H1 (cell line): ENCODE data around the gene IGFBP1. TPM values are rescaled to one million over a fixed set of nuclear protein-coding genes. Genes with fewer than 3 reads are reported as not detected.

ENCODE experiments used
- CTCF ChIA-PET: fragments of 300-600 bp; sonication (Branson Sonifier 250); formaldehyde crosslinking; loops from one replicate; lab custom pipeline; 2021; ENCODE audit not compliant: partially characterized antibody; lab: Charles Lee
- POLR2A ChIA-PET: fragments of 300-600 bp; sonication (Branson Sonifier 250); formaldehyde crosslinking; loops from one replicate; lab custom pipeline; 2021; ENCODE audit warnings: inconsistent platforms; ENCODE audit not compliant: partially characterized antibody; lab: Charles Lee
- DNase-seq, 2 experiments: peaks; one replicate each; pipeline versions ENCODE4 v3.0.0 to v3.0.0-alpha.2; 2010 to 2022; ENCODE audit warnings: low spot score in 2 of 2, low read depth in 1 of 2, mixed read lengths in 1 of 2
- FAIRE-seq: peaks from 2 replicates; lab custom pipeline; 2011; peaks lifted over from hg19 to GRCh38; lab: Jason Lieb, UNC
- H2AFZ ChIP-seq: 2 replicates; pipeline ENCODE4 v1.8.1; 2012; ENCODE audit warnings: low read length, inconsistent platforms
- H2AK5ac ChIP-seq: 2 replicates; pipeline ENCODE4 v1.6.1; 2013; ENCODE audit warnings: low read depth, low read length
- H2BK120ac ChIP-seq: replicated peaks from 2 replicates; pipeline ENCODE3; 2013; ENCODE audit warnings: low read depth, low read length, inconsistent platforms
- H2BK12ac ChIP-seq: 2 replicates; pipeline ENCODE4 v1.6.1; 2013; ENCODE audit warnings: low read depth, low read length
- H2BK15ac ChIP-seq: 2 replicates; pipeline ENCODE4 v1.6.1; 2013; ENCODE audit warnings: low read length
- H2BK20ac ChIP-seq: 2 replicates; pipeline ENCODE4 v1.6.1; 2013; ENCODE audit warnings: low read length
- H2BK5ac ChIP-seq: 2 replicates; pipeline ENCODE4 v1.6.1; 2013; ENCODE audit warnings: low read depth, low read length
- H3K14ac ChIP-seq: 2 replicates; pipeline ENCODE4 v1.6.1; 2013; ENCODE audit warnings: inconsistent platforms; ENCODE audit not compliant: insufficient read length
- H3K18ac ChIP-seq: 2 replicates; pipeline ENCODE4 v1.6.1; 2013; ENCODE audit warnings: low read length; ENCODE audit errors: extremely low read depth
- H3K23ac ChIP-seq: 2 replicates; pipeline ENCODE4 v1.6.1; 2013; ENCODE audit warnings: inconsistent platforms; ENCODE audit not compliant: insufficient read length
- H3K23me2 ChIP-seq: 2 replicates; pipeline ENCODE4 v1.6.1; 2013; ENCODE audit warnings: low read depth, low read length
- H3K27ac ChIP-seq: 2 replicates; pipeline ENCODE4 v1.6.1; 2011; ENCODE audit warnings: low read depth, low read length, inconsistent platforms
- H3K27me3 ChIP-seq, 4 experiments: replicated peaks in 1 of 4; 1 replicate in 1 of 4; 2 replicates in 3 of 4; pipeline versions ENCODE4 v1.6.1 to v1.8.1; 2011 to 2013; ENCODE audit warnings: low read length in 3 of 4, mild to moderate bottlenecking in 3 of 4, inconsistent platforms in 2 of 4, mixed read lengths in 2 of 4, moderate library complexity in 1 of 4; ENCODE audit not compliant: control insufficient read depth in 3 of 4, insufficient read depth in 3 of 4; ENCODE audit errors: extremely low read depth in 1 of 4
- H3K36me3 ChIP-seq, 4 experiments: 2 replicates each; pipeline versions ENCODE4 v1.6.1 to v1.8.1; 2011 to 2013; ENCODE audit warnings: mild to moderate bottlenecking in 4 of 4, low read length in 3 of 4, moderate library complexity in 2 of 4, control low read depth in 1 of 4, inconsistent platforms in 1 of 4; ENCODE audit not compliant: insufficient read depth in 4 of 4, control insufficient read depth in 2 of 4
- H3K4ac ChIP-seq: replicated peaks from 2 replicates; pipeline ENCODE3; 2013; ENCODE audit warnings: low read length, low read depth, mixed read lengths, inconsistent platforms; ENCODE audit not compliant: insufficient read length
- H3K4me1 ChIP-seq, 4 experiments: replicated peaks in 1 of 4; 1 replicate in 1 of 4; 2 replicates in 3 of 4; pipeline versions ENCODE4 v1.6.1 to v1.8.1; 2011 to 2013; ENCODE audit warnings: low read length in 3 of 4, inconsistent platforms in 2 of 4, mixed read lengths in 1 of 4; ENCODE audit not compliant: insufficient read depth in 4 of 4, control insufficient read depth in 3 of 4
- H3K4me2 ChIP-seq, 2 experiments: 2 replicates each; pipeline versions ENCODE4 v1.6.1 to v1.8.1; 2011 to 2013; ENCODE audit warnings: low read depth in 2 of 2, low read length in 2 of 2, control low read depth in 1 of 2, inconsistent platforms in 1 of 2, mild to moderate bottlenecking in 1 of 2; ENCODE audit not compliant: insufficient read depth in 1 of 2
- H3K4me3 ChIP-seq, 4 experiments: fragments of 200-600, 300-600 bp in 1 of 4; sonication (generic), shearing (Covaris generic), sonication (Bioruptor Twin) in 1 of 4; 2 replicates each; pipeline versions ENCODE4 v1.5.1 to v1.8.1; 2011 to 2016; ENCODE audit warnings: low read length in 4 of 4, low read depth in 3 of 4, control low read depth in 2 of 4, inconsistent platforms in 2 of 4, mild to moderate bottlenecking in 2 of 4, mixed read lengths in 1 of 4, moderate library complexity in 1 of 4; ENCODE audit not compliant: insufficient read depth in 2 of 4; ENCODE audit errors: extremely low read depth in 1 of 4
- H3K56ac ChIP-seq: replicated peaks from 2 replicates; pipeline ENCODE3; 2013; ENCODE audit warnings: low read depth, mild to moderate bottlenecking, mixed read lengths, low read length, inconsistent platforms; ENCODE audit not compliant: insufficient read length
- H3K79me1 ChIP-seq: 2 replicates; pipeline ENCODE4 v1.6.1; 2013; ENCODE audit warnings: low read depth, low read length, control low read depth
- H3K79me2 ChIP-seq, 2 experiments: 2 replicates each; pipeline versions ENCODE4 v1.6.1 to v1.8.1; 2012 to 2013; ENCODE audit warnings: low read length in 2 of 2, mild to moderate bottlenecking in 2 of 2, inconsistent platforms in 1 of 2; ENCODE audit not compliant: insufficient read depth in 2 of 2, control insufficient read depth in 1 of 2
- H3K9ac ChIP-seq, 4 experiments: replicated peaks in 1 of 4; 1 replicate in 1 of 4; 2 replicates in 3 of 4; pipeline versions ENCODE4 v1.6.1 to v1.8.1; 2011 to 2013; ENCODE audit warnings: low read depth in 3 of 4, low read length in 3 of 4, control low read depth in 2 of 4, mild to moderate bottlenecking in 2 of 4, moderate library complexity in 2 of 4, inconsistent platforms in 1 of 4; ENCODE audit errors: extremely low read depth in 1 of 4
- H3K9me3 ChIP-seq, 2 experiments: 2 replicates each; pipeline versions ENCODE4 v1.6.1 to v1.8.1; 2012 to 2013; ENCODE audit warnings: mild to moderate bottlenecking in 2 of 2, moderate library complexity in 2 of 2, control low read depth in 1 of 2, inconsistent platforms in 1 of 2, low read depth in 1 of 2, low read length in 1 of 2, mixed read lengths in 1 of 2; ENCODE audit not compliant: insufficient read depth in 2 of 2
- H4K20me1 ChIP-seq, 2 experiments: replicated peaks in 1 of 2; 2 replicates each; pipeline versions ENCODE3 to v1.8.1; 2011 to 2013; ENCODE audit warnings: inconsistent platforms in 2 of 2, low read length in 2 of 2, mild to moderate bottlenecking in 1 of 2; ENCODE audit not compliant: insufficient read depth in 2 of 2, control insufficient read depth in 1 of 2
- H4K5ac ChIP-seq: 2 replicates; pipeline ENCODE4 v1.6.1; 2013; ENCODE audit warnings: low read length, low read depth, mixed read lengths, inconsistent platforms; ENCODE audit not compliant: insufficient read length
- H4K8ac ChIP-seq: 2 replicates; pipeline ENCODE4 v1.8.0; 2013; ENCODE audit warnings: mild to moderate bottlenecking, moderate library complexity, low read length, inconsistent platforms; ENCODE audit not compliant: insufficient read depth; ENCODE audit errors: extremely low read depth
- H4K91ac ChIP-seq: replicated peaks from 2 replicates; pipeline ENCODE3; 2013; ENCODE audit warnings: low read length, mixed read lengths, inconsistent platforms; ENCODE audit not compliant: insufficient read length
- ATF2 ChIP-seq: IDR thresholded peaks from 2 replicates; pipeline ENCODE4 v1.6.1; 2012; ENCODE audit warnings: low read length, inconsistent platforms
- BRCA1 ChIP-seq: IDR thresholded peaks from 2 replicates; pipeline ENCODE4 v1.6.1; 2012; ENCODE audit warnings: low read depth, low read length, improper control_type of control experiment
- E2F6 ChIP-seq: IDR thresholded peaks from 2 replicates; pipeline ENCODE4 v1.6.1; 2012; ENCODE audit warnings: inconsistent platforms
- FOSL1 ChIP-seq: IDR thresholded peaks from 2 replicates; pipeline ENCODE4 v1.6.1; 2011; ENCODE audit warnings: mild to moderate bottlenecking, low read depth, low read length, moderate library complexity; ENCODE audit not compliant: insufficient read depth
- HDAC6 ChIP-seq: IDR thresholded peaks from one replicate; pipeline ENCODE4 v1.7.1; 2012; ENCODE audit warnings: low read depth, mild to moderate bottlenecking, inconsistent platforms, low read length, moderate library complexity
- NRF1 ChIP-seq: IDR thresholded peaks from 2 replicates; pipeline ENCODE4 v1.6.1; 2011; ENCODE audit warnings: mild to moderate bottlenecking, low read depth, low read length, improper control_type of control experiment
- RBBP5 ChIP-seq: IDR thresholded peaks from 2 replicates; pipeline ENCODE4 v1.7.1; 2012; ENCODE audit warnings: low read depth, mild to moderate bottlenecking, inconsistent platforms, low read length, moderate library complexity, borderline replicate concordance
- RXRA ChIP-seq: IDR thresholded peaks from 2 replicates; pipeline ENCODE4 v1.6.1; 2011; ENCODE audit warnings: low read depth, mild to moderate bottlenecking, low read length, moderate library complexity; ENCODE audit not compliant: insufficient read depth
- SP1 ChIP-seq: IDR thresholded peaks from 2 replicates; pipeline ENCODE4 v1.6.1; 2011; ENCODE audit warnings: low read depth, low read length
- ZNF274 ChIP-seq: IDR thresholded peaks from 2 replicates; pipeline ENCODE4 v1.7.0; 2012; ENCODE audit warnings: low read length, borderline replicate concordance; ENCODE audit errors: extremely low read depth
- WGBS, 2 experiments: shearing (Covaris generic) in 1 of 2; methylation state at CpG; one replicate each; pipeline versions ENCODE4 v1.1.6 to v1.1.7; 2013 to 2015; ENCODE audit warnings: low lambda C conversion rate in 2 of 2, mixed read lengths in 2 of 2, inconsistent platforms in 1 of 2, low coverage in 1 of 2, missing lambda C conversion rate in 1 of 2; ENCODE audit not compliant: insufficient replicate concordance in 2 of 2, insufficient coverage in 1 of 2, insufficient read length in 1 of 2; ENCODE audit errors: extremely low coverage in 1 of 2, missing lambda C conversion rate in 1 of 2; 5-methylcytosine and 5-hydroxymethylcytosine counted together
- polyA plus RNA-seq, 7 experiments: library from polyadenylated mRNA; depleted of rRNA in 3 of 7; stranded (reverse) in 5 of 7; unstranded in 2 of 7; fragments of >200 nt in 5 of 7; fragments of 200-250 nt in 2 of 7; gene quantifications; 1 replicate in 5 of 7; 2 replicates in 1 of 7; 4 replicates in 1 of 7; pipeline versions ENCODE4 v1.2.1 to v1.2.3, GENCODE V29; 2011 to 2013; ENCODE audit warnings: missing spikeins in 2 of 7, mixed read lengths in 2 of 7
- total RNA-seq: library from RNA; stranded (reverse); fragmentation: NEBNext Ultra II Directional; extraction: Animal tissue kit (Norgen Biotek cat#: 25700); gene quantifications from 2 replicates; pipeline ENCODE4 v1.2.1, GENCODE V29; 2021

IGFBP1 gene
- total and polyA plus RNA-seq, 2 of the 8 experiments (the other 6 are each of a cell fraction or from before 2014, with no cell fraction given): not detected

- Histone ChIP-seq H3K23ac (no peak overlapping the region), H3K27ac (no peak overlapping the region), H3K23me2 (no peaks in the 10 kb centered on the region), H3K79me1 (no peaks in the 10 kb centered on the region), H3K79me2 (no peaks in the 10 kb centered on the region), H3K4ac (no peak overlapping the region), H2BK15ac (no peak overlapping the region), H2BK20ac (no peak overlapping the region), H4K8ac (no peak overlapping the region), H3K14ac (no peak overlapping the region), H2AFZ (no peak overlapping the region), H4K5ac (no peak overlapping the region), H2BK120ac (no peak overlapping the region), H3K9ac (no peak overlapping the region), H3K9me3 (no peaks in the 10 kb centered on the region), H3K18ac (no peak overlapping the region), H4K20me1 (no peaks in the 10 kb centered on the region), H2AK5ac (no peak overlapping the region), H3K4me3 (no peak overlapping the region), H2BK12ac (no peak overlapping the region), H3K56ac (no peak overlapping the region), H4K91ac (no peak overlapping the region), H3K27me3 (no peaks in the 10 kb centered on the region), H3K4me1 (no peaks in the 10 kb centered on the region), H2BK5ac (no peak overlapping the region), H3K4me2 (no peak overlapping the region), H3K36me3 (no peaks in the 10 kb centered on the region)
- no peak for FAIRE-seq
- CTCF ChIA-PET: no interaction called here
- TF ChIP-seq BRCA1 (no peak), ZNF274 (no peak), ATF2 (no peak), NRF1 (no peak), FOSL1 (no peak), HDAC6 (no peak), RBBP5 (no peak), RXRA (no peak), SP1 (no peak), E2F6 (no peak)
- POLR2A ChIA-PET: no interaction called here
- DNase-seq: no peak
- 90% methylated on average over 2 of the region's 2 CpGs; no CpG with 5 or more reads in 1 of the 2 experiments for whole genome bisulfite sequencing, 2 experiments
Measured at GRCh38 chr7:45867471-45867870, 20.8 kb upstream of the IGFBP1 start.
